Nephron progenitor cell (in vitro differentiated cells): ENCODE results near the gene ZDHHC14.
"Not testable (repeated sequence)": the region's sequence is repeated elsewhere in the genome, so short reads cannot be mapped to it uniquely, and the experiment has no call there.

Source experiments
- DNase-seq: peaks from one replicate; pipeline ENCODE4 v3.0.0; 2021
- H3K27ac Mint-ChIP-seq: 2 replicates; pipeline ENCODE4 v1.8.0; 2021; ENCODE audit warnings: mild to moderate bottlenecking, moderate library complexity, mixed read lengths
- H3K27me3 Mint-ChIP-seq: 2 replicates; pipeline ENCODE4 v1.8.0; 2021; ENCODE audit warnings: mild to moderate bottlenecking, low read depth, mixed read lengths; ENCODE audit not compliant: poor library complexity
- H3K36me3 Mint-ChIP-seq: 2 replicates; pipeline ENCODE4 v1.8.0; 2021; ENCODE audit warnings: low read depth, mixed read lengths
- H3K4me1 Mint-ChIP-seq: 2 replicates; pipeline ENCODE4 v1.8.0; 2021; ENCODE audit warnings: mixed read lengths
- H3K4me3 Mint-ChIP-seq: 2 replicates; pipeline ENCODE4 v1.8.0; 2021; ENCODE audit warnings: mild to moderate bottlenecking, moderate library complexity, mixed read lengths
- H3K9me3 Mint-ChIP-seq: 2 replicates; pipeline ENCODE4 v1.8.0; 2021; ENCODE audit warnings: mild to moderate bottlenecking, moderate library complexity, mixed read lengths
- TF ChIP-seq, protein P1 (sequence below): fragments of 200-600 bp; sonication (generic); IDR thresholded peaks from 2 replicates; pipeline ENCODE4 v1.5.0; 2021; ENCODE audit warnings: antibody characterized with exemption

Gene ZDHHC14

DNA sequence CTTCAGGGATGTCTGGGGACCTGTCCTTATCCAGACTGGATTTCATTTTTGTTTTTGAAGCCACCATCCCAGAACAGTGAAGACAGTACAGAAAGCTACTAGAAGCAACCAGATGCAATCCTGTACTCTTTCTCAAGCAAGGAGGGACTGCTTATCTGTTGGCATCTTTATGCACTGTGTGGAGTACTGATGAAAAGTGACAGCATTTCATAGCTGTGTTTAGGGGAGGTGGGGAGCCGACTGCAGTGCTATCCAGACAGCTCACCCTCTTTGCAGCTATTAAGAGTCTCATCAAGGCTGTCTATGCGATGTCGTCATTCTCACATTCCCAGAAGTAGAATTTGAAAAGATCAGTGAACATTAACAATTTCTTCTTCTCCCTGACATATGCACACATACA is 5.5 kb downstream of the ZDHHC14 start:
- Mint-ChIP-seq H3K36me3 (peaks cover 22% of the 10 kb centered on the region), H3K4me1 (peaks cover 16% of the 10 kb centered on the region), H3K27me3 (peaks cover 33% of the 10 kb centered on the region), H3K9me3 (peaks cover 33% of the 10 kb centered on the region), H3K27ac (no peak overlapping the region), H3K4me3 (no peak overlapping the region)
- DNase-seq: no peak
- TF ChIP-seq, protein P1, sequence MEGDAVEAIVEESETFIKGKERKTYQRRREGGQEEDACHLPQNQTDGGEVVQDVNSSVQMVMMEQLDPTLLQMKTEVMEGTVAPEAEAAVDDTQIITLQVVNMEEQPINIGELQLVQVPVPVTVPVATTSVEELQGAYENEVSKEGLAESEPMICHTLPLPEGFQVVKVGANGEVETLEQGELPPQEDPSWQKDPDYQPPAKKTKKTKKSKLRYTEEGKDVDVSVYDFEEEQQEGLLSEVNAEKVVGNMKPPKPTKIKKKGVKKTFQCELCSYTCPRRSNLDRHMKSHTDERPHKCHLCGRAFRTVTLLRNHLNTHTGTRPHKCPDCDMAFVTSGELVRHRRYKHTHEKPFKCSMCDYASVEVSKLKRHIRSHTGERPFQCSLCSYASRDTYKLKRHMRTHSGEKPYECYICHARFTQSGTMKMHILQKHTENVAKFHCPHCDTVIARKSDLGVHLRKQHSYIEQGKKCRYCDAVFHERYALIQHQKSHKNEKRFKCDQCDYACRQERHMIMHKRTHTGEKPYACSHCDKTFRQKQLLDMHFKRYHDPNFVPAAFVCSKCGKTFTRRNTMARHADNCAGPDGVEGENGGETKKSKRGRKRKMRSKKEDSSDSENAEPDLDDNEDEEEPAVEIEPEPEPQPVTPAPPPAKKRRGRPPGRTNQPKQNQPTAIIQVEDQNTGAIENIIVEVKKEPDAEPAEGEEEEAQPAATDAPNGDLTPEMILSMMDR: no peak

DNA sequence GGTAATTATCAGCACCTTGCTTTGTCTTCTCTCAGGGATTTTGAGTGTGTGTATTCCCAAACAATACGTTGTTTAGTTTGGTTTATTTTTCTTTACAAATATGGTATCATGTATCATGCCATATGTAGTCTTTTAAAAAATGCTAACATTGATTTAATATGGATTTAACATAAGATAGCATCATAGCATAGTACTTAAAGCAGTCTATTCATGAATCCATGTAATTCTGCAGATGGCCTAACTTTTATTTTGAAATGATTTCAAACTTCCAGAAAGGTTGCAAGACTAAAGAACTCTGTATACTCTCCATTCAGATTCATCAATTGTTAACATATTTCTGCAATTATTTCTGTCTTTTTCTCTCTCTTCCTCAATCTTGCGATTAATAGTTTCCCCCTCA is 7.9 kb downstream of the ZDHHC14 start:
- Mint-ChIP-seq H3K4me3 (no peak overlapping the region), H3K4me1 (no peaks in the 10 kb centered on the region), H3K27me3 (peaks cover 12% of the 10 kb centered on the region)

DNA sequence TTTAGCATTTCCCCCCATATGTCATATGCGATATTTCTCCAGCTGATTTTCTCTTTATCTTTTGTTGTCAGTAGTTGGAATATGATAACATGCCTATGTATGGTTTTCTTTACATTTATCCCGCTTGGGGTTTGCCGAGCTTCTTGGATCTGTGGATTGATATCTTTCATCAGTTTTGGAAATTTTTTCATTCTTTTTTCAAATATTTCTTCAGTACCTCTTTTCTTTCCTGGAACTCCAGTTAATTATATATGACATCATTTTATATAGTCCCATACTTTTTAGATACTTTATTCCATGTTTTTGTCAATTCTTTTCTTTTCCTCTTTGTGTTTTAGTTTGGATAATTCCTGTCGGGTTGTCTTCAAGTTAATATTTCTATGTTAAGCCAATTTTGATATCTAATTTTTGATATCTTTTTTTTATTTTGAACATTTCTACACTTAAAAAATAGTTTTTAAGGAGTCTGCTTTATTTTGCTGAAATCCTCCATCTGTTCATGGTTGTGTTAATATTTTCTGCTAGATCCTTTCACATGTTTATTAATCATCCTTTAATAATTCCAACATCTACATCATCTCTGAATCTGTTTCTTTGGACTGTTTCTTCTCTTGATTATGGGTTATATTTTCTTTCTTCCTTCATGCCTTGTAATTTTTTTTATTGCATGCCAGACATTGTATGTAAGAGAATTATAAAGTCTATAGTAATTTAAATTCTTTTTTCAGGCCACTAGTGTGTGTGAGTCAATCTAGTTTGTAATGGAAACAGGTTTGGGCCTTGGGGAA is 9.5 kb downstream of the ZDHHC14 start:
- Mint-ChIP-seq H3K27ac (no peak overlapping the region), H3K4me1 (no peaks in the 10 kb centered on the region), H3K27me3 (peaks cover 2% of the 10 kb centered on the region), H3K4me3 (no peak overlapping the region), H3K36me3 (peaks cover 35% of the 10 kb centered on the region), H3K9me3 (peaks cover 54% of the 10 kb centered on the region)
- no peak for DNase-seq
- TF ChIP-seq, protein P1: no peak

More for the DNA sequence above, 7.9 kb downstream of the ZDHHC14 start:
- no peak for DNase-seq
- Mint-ChIP-seq H3K36me3 (peaks cover 32% of the 10 kb centered on the region), H3K9me3 (peaks cover 54% of the 10 kb centered on the region), H3K27ac (no peak overlapping the region)
- TF ChIP-seq, protein P1: no peak

DNA sequence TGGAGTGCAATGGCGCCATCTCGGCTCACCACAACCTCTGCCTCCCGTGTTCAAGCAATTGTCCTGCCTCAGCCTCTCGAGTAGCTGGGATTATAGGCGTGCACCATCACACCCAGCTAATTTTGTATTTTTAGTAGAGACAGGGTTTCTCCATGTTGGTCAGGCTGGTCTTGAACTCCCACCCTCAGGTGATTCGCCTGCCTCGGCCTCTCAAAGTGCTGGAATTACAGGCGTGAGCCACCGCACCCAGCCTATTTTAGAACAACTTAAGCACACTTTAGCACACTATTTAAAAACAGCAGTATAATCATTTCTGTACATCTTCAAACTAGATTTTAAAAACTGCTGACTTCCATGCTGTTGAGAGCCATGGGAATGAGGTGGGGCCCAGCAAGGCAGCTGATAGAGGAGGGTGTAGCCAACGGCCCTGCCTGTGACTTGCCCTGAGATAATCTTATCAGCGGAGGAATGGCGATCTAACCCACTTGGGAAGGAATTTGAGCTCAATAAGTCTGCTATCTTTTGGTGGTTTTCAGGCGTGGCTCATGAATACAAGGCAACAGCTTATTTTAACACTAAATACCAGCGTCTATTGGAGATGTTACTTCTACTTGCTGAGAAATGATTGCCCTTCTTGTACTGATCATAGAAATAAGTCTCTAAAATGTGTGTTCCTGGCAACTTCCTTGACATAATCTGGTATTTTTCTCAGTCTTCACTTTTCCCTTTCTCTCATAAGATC is 12.1 kb downstream of the ZDHHC14 start:
- H3K27me3 Mint-ChIP-seq: no peaks in the 10 kb centered on the region
- no peak overlapping the region for H3K4me3 Mint-ChIP-seq
- H3K36me3 Mint-ChIP-seq: peaks cover 34% of the 10 kb centered on the region
- peaks cover 53% of the 10 kb centered on the region for H3K9me3 Mint-ChIP-seq
- no peak overlapping the region for H3K27ac Mint-ChIP-seq
- DNase-seq: no peak
- H3K4me1 Mint-ChIP-seq: no peaks in the 10 kb centered on the region
- TF ChIP-seq, protein P1: no peak

DNA sequence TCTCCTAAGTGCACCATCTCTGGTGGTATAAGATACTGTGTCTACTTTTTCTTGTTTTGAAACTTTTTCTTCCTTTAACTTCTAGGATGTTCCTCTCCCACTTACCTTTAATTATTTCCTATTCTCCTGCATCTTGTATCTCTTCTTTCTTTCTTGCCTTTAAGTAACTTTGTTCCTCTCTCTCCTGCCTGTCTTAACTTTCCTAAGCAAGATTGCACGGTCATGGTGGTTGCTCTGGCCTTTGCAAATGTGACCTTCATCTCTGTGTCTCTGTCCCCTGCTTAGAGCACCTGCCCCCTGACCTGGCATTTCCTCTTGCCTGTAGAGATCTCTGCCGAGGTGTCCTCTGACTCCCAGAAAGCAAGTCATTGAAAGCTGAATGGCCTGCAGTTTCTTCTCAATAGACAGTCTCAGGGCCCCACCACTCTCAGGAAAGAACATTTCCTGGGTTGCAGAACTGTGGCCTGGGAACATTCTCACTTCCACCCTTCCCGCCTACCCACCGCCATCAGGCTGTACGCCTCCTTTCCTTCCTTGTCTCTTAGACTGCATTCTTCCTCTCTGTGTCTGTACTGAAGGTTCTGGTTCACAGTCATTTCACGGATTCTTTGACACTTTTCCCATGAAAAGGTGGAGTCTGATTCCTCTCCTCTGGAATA is 12.8 kb downstream of the ZDHHC14 start:
- no peak for DNase-seq
- no peak overlapping the region for H3K4me3 Mint-ChIP-seq

DNA sequence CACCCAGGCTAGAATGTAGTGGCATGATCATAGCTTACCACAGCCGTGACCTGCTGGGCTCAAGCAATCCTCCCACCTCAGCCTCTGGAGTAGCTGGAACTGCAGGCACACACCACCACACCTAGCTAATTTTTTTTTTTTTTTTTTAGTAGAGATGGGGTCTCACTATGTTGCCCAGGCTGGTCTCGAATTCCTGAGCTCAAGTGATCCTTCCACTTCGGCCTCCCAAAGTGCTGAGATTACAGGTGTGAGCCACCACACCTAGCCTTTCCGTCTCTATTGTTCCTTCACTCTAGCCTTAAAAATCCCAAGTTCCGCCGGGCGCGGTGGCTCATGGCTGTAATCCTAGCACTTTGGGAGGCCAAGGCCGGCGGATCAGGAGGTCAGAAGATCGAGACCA is 14.2 kb downstream of the ZDHHC14 start:
- not testable (repeated sequence) for H3K27ac Mint-ChIP-seq, H3K27me3 Mint-ChIP-seq, H3K4me1 Mint-ChIP-seq, H3K4me3 Mint-ChIP-seq, DNase-seq
- H3K9me3 Mint-ChIP-seq: peaks cover 33% of the 10 kb centered on the region
- H3K36me3 Mint-ChIP-seq: peaks cover 22% of the 10 kb centered on the region

More for the DNA sequence above, 12.8 kb downstream of the ZDHHC14 start:
- Mint-ChIP-seq H3K27me3 (no peaks in the 10 kb centered on the region), H3K4me1 (no peaks in the 10 kb centered on the region), H3K9me3 (peaks cover 46% of the 10 kb centered on the region), H3K36me3 (peaks cover 32% of the 10 kb centered on the region), H3K27ac (no peak overlapping the region)
- TF ChIP-seq, protein P1: no peak
